GM13977 (cell line): ENCODE results near the gene S100A10.
A peak's percentile ranks its signal among the peaks of the same experiment; 100 is the strongest.

ENCODE experiments used
- DNase-seq: peaks from one replicate; pipeline ENCODE4 v3.0.0; 2012; ENCODE audit warnings: low spot score
- in situ Hi-C: fragments of 300-500 bp; cut with MboI; formaldehyde crosslinking; loops from one replicate; pipeline ENCODE4 v1.12.0; 2022; ENCODE audit warnings: low sequenced_read_pairs, low pct_unique_long_range_greater_than_20kb, mixed read lengths, inconsistent platforms; ENCODE audit not compliant: unreplicated experiment
- TF ChIP-seq, protein P1 (sequence below): IDR thresholded peaks from 2 replicates; pipeline ENCODE4 v1.5.1; 2012; ENCODE audit warnings: mild to moderate bottlenecking, control low read depth; ENCODE audit not compliant: insufficient read depth; ENCODE audit errors: extremely low read depth, missing control alignments

S100A10 gene, protein sequence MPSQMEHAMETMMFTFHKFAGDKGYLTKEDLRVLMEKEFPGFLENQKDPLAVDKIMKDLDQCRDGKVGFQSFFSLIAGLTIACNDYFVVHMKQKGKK

DNA sequence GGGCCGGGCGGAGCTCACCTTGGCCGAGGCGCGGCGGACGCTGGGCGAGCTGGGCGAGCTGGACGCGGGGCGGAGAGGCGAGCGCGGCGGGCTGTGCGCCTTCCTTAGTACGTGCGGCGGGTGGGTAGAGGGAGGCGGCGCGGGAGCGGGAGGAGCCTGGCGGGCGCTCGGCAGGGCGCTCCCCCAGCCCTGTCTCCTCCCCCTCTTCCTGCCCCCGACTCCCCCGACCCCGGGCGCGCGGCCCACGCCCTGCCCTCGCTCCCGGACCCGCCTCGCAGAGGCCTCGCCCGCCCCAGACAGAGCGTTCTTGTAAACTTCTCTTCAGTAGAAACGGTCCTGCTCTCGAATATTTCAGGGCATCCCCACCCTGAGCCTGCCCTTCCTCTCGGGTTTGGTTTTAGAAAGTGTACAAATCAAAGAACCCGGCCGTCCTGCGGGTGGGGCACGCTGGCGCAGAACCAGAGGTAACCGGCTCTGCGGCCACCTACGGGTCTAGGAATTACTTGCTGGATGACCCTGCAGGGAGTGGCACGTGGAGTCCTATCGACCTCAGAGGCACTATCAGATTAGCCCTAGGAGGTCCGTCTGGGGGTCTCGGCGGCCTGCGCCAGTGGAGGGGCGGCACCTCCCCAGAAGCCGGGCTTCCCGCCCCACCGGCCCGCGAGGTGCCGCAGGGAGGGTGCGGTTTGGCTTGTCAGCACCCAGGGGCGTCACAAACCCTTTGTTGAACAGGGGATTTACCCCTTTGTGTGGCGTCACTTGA is at the start of gene S100A10:
Gene S100A10 (minus strand): TSS at position 126 of the 763 bp plus-strand sequence. CDS start 7,629 bp downstream, outside the sequence.
- DNase-seq = peak; percentile 53
- TF ChIP-seq, protein P1, sequence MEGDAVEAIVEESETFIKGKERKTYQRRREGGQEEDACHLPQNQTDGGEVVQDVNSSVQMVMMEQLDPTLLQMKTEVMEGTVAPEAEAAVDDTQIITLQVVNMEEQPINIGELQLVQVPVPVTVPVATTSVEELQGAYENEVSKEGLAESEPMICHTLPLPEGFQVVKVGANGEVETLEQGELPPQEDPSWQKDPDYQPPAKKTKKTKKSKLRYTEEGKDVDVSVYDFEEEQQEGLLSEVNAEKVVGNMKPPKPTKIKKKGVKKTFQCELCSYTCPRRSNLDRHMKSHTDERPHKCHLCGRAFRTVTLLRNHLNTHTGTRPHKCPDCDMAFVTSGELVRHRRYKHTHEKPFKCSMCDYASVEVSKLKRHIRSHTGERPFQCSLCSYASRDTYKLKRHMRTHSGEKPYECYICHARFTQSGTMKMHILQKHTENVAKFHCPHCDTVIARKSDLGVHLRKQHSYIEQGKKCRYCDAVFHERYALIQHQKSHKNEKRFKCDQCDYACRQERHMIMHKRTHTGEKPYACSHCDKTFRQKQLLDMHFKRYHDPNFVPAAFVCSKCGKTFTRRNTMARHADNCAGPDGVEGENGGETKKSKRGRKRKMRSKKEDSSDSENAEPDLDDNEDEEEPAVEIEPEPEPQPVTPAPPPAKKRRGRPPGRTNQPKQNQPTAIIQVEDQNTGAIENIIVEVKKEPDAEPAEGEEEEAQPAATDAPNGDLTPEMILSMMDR = no peak
- in situ Hi-C loops = no loop called here

GRCh38 chr1:152042030-152042429 is 48.4 kb upstream of the S100A10 start:
- TF ChIP-seq, protein P1 = no peak
- in situ Hi-C loops = no loop called here
- DNase-seq = no peak

DNA sequence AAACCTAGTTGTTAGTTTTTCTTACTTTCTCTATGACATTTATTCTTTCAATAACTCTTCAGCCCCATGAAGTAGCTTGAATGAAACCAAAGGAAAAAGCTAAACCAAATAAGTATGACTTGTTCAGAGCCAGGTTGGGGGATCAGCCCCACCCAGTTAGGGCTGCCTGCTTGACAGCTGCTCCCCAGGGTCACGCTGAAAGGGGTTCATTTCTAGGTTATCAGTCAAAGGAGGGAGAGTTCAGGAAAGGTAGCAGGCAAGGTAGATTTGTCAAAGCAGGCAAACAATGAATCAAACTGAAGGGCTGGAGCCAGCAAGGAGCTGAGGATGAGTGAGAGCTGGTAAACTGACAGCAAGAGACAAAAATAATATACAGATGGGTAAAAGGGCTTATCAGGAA is 46.2 kb upstream of the S100A10 start:
- in situ Hi-C loops = no loop called here
- no peak for DNase-seq
- TF ChIP-seq, protein P1 = no peak

GRCh38 chr1:152039461-152039860 is 45.8 kb upstream of the S100A10 start:
- DNase-seq = no peak
- TF ChIP-seq, protein P1 = no peak
- in situ Hi-C loops = no loop called here

- DNase-seq = no peak
- in situ Hi-C loops = no loop called here
- TF ChIP-seq, protein P1 = no peak
Observed at GRCh38 chr1:152038871-152039270, 45.2 kb upstream of the S100A10 start.

DNA sequence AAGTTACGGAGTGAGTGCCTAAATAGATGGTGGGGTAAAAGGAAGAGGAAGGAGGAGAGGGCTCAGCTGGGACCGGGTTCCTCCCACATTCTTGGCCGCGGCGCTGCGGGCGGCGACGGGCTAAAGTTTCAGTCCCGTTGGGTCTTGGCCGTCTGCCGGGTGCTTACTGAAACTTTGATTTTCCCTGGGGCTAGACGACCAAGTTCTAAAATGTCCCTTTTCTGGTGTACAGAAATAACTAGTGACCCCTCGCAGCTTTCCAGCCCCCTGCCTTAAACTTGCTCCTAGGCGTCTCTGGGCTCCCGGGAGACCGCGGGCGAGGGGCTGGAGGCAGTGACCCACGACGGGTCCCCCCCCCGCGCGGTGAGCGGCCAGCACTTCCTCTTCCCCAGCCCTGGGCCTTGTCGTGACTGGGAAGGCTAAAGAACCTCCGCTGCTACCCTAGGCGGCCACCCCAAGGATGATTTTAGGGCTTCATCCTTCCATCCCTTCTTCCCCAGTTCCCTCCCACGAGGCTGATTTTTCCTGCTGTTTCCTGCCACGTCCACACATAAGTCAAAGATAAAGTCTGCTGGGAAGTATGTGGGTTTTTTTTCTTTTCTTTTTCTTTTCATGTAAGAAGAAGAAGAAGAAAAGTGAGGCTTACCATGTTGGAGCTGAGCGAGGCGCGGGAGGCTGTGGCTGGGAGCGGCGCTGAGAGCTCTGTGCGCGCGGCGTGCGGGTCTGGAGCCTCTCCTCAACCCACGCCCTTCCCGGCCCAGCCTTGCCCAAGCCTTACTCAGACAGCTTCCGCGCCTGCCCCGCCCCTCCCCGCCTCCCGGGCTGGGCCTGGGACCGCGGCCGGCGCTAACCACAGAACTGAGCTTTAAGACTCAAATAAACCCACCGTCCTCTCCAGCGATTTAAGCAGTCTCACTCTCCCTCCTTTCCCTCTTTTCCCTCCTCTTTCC is 42.9 kb upstream of the S100A10 start, which contains the start of gene S100A11:
Gene S100A11 (minus strand): TSS at position 738 of the 950 bp plus-strand sequence. CDS start 89 bp downstream, at position 649.
- TF ChIP-seq, protein P1 = no peak

More for the DNA sequence above, 42.9 kb upstream of the S100A10 start, which contains the start of gene S100A11:
- in situ Hi-C loops = no loop called here
- DNase-seq = peak; percentile 58
